Bladder microvascular endothelial cell (primary cell): ENCODE data around the gene S1PR3. TPM values are rescaled to one million over a fixed set of nuclear protein-coding genes. Genes with fewer than 3 reads are reported as not detected.

Experiments used
- total RNA-seq: library from RNA; depleted of rRNA; stranded (reverse); fragments of >200 nt; gene quantifications from 2 replicates; pipeline ENCODE4 v1.2.3, GENCODE V29; 2014

S1PR3 gene
- total RNA-seq, result 0.65 and 3.1 TPM in 2 replicates

GRCh38 chr9:88991066-88992034 is at the start of gene S1PR3:
Gene S1PR3, plus strand, starts transcription at chr9:88991468. Its CDS starts 9,733 bp downstream, at chr9:89001201.

Other genes starting within 250 kb of the S1PR3 start
- under 0.01 and 0.19 TPM in 2 replicates for gene SHC3, start 187.3 kb downstream of the S1PR3 start, total RNA-seq